B cell (primary cell): ENCODE data around the gene PGAM5. TPM values are rescaled to one million over a fixed set of nuclear protein-coding genes. Genes with fewer than 3 reads are reported as not detected.

ENCODE experiments used
- ATAC-seq: fragments of 200-7000 bp; cut with Tn5 transposase; one replicate; pipeline ENCODE4 v1.10.0; 2021; ENCODE audit warnings: low read depth, mild to moderate bottlenecking, moderate number of reproducible peaks, moderate library complexity
- CTCF ChIA-PET: fragments of 350-600 bp; sonication (Branson Sonifier 250); formaldehyde crosslinking; loops from one replicate; lab custom pipeline; 2021; ENCODE audit warnings: antibody characterized with exemption, inconsistent platforms; lab: Charles Lee
- POLR2A ChIA-PET: fragments of 350-600 bp; sonication (Branson Sonifier 250); formaldehyde crosslinking; loops from one replicate; lab custom pipeline; 2021; ENCODE audit warnings: antibody characterized with exemption; lab: Charles Lee
- DNase-seq: peaks from one replicate; pipeline ENCODE4 v3.0.0; 2013
- H2AFZ ChIP-seq: 2 replicates; pipeline ENCODE4 v1.6.1; 2012; ENCODE audit warnings: mild to moderate bottlenecking, low read depth, low read length; ENCODE audit not compliant: insufficient read depth, poor library complexity, severe bottlenecking
- H3K27ac ChIP-seq, 2 donors: 1 replicate in 1 of 2; 2 replicates in 1 of 2; pipeline ENCODE4 v1.5.1; 2012 to 2013; ENCODE audit warnings: low read length in 2 of 2, mild to moderate bottlenecking in 2 of 2, moderate library complexity in 1 of 2
- H3K27me3 ChIP-seq, 4 experiments: fragments of 200-600 bp in 1 of 4; sonication (generic) in 1 of 4; replicated peaks in 1 of 4; 1 replicate in 2 of 4; 2 replicates in 2 of 4; pipeline versions ENCODE4 v1.6.1 to v1.7.0; 2013 to 2016; ENCODE audit warnings: low read length in 3 of 4, mild to moderate bottlenecking in 2 of 4, mixed read lengths in 1 of 4, moderate library complexity in 1 of 4; ENCODE audit not compliant: insufficient read depth in 4 of 4, control insufficient read depth in 3 of 4; ENCODE audit errors: control extremely low read depth in 1 of 4
- H3K36me3 ChIP-seq, 2 experiments: replicated peaks in 1 of 2; 1 replicate in 1 of 2; 2 replicates in 1 of 2; pipeline versions ENCODE4 v1.6.1 to v1.7.1; 2013; ENCODE audit warnings: low read length in 1 of 2; ENCODE audit not compliant: insufficient read depth in 2 of 2, control insufficient read depth in 1 of 2; ENCODE audit errors: control extremely low read depth in 1 of 2, extremely low read depth in 1 of 2
- H3K4me1 ChIP-seq, 2 donors: fragments of 200-600 bp in 1 of 2; sonication (generic) in 1 of 2; 1 replicate in 1 of 2; 2 replicates in 1 of 2; pipeline versions ENCODE4 v1.5.1 to v1.6.1; 2013 to 2017; ENCODE audit warnings: low read length in 2 of 2; ENCODE audit not compliant: control insufficient read depth in 2 of 2, insufficient read depth in 2 of 2
- H3K4me2 ChIP-seq: replicated peaks from 2 replicates; pipeline ENCODE3; 2012; ENCODE audit warnings: mild to moderate bottlenecking, low read depth, low read length; ENCODE audit not compliant: poor library complexity, severe bottlenecking
- H3K4me3 ChIP-seq, 5 experiments: fragments of 200-600 bp in 1 of 5; sonication (generic) in 1 of 5; 1 replicate in 3 of 5; 2 replicates in 2 of 5; pipeline versions ENCODE4 v1.5.1 to v1.7.0; 2011 to 2016; ENCODE audit warnings: low read length in 4 of 5, mild to moderate bottlenecking in 4 of 5, low read depth in 2 of 5, control low read depth in 1 of 5, moderate library complexity in 1 of 5; ENCODE audit not compliant: insufficient read depth in 1 of 5; ENCODE audit errors: control extremely low read depth in 1 of 5, extremely low read depth in 1 of 5
- H3K79me2 ChIP-seq: fragments of 200-600 bp; sonication (generic); one replicate; pipeline ENCODE4 v1.6.0; 2016; ENCODE audit warnings: low read length; ENCODE audit not compliant: control insufficient read depth, insufficient read depth
- H3K9ac ChIP-seq: fragments of 200-600 bp; sonication (generic); 2 replicates; pipeline ENCODE4 v1.6.1; 2017; ENCODE audit warnings: mild to moderate bottlenecking, low read length, moderate library complexity
- H3K9me3 ChIP-seq, 3 donors: one replicate each; pipeline versions ENCODE4 v1.6.1 to v1.7.1; 2013; ENCODE audit warnings: low read length in 2 of 3; ENCODE audit not compliant: control insufficient read depth in 2 of 3, insufficient read depth in 1 of 3; ENCODE audit errors: control extremely low read depth in 1 of 3
- H4K20me1 ChIP-seq: 2 replicates; pipeline ENCODE4 v1.6.0; 2012; ENCODE audit warnings: mild to moderate bottlenecking, low read length; ENCODE audit not compliant: insufficient read depth, control insufficient read depth, poor library complexity, severe bottlenecking
- H3K27ac Mint-ChIP-seq: one replicate; pipeline ENCODE4 v1.8.0; 2021; ENCODE audit warnings: mixed read lengths
- H3K27me3 Mint-ChIP-seq: one replicate; pipeline ENCODE4 v1.8.0; 2021; ENCODE audit warnings: mixed read lengths
- H3K4me1 Mint-ChIP-seq: one replicate; pipeline ENCODE4 v1.8.0; 2021; ENCODE audit warnings: mixed read lengths
- H3K4me3 Mint-ChIP-seq: one replicate; pipeline ENCODE4 v1.8.0; 2021; ENCODE audit warnings: mixed read lengths
- H3K9me3 Mint-ChIP-seq: one replicate; pipeline ENCODE4 v1.8.0; 2022; ENCODE audit warnings: mixed read lengths; ENCODE audit not compliant: insufficient read depth
- CTCF ChIP-seq: fragments of 200-600 bp; IDR thresholded peaks from one replicate; pipeline ENCODE4 v1.8.0; 2022; ENCODE audit warnings: antibody characterized with exemption, mild to moderate bottlenecking
- EZH2 ChIP-seq: IDR thresholded peaks from 2 replicates; pipeline ENCODE4 v1.6.1; 2012; ENCODE audit warnings: borderline replicate concordance, low read depth, mild to moderate bottlenecking, moderate library complexity, low read length; ENCODE audit not compliant: insufficient read depth, poor library complexity, severe bottlenecking
- WGBS: methylation state at CpG from one replicate; pipeline ENCODE4 v1.1.5; 2013; ENCODE audit warnings: missing lambda C conversion rate; ENCODE audit not compliant: insufficient coverage; 5-methylcytosine and 5-hydroxymethylcytosine counted together
- intact Hi-C: fragments of 100-400 bp; cut with micrococcal nuclease; formaldehyde crosslinking; loops from one replicate; pipeline ENCODE4 v1.10.0; 2022
- polyA plus RNA-seq: library from polyadenylated mRNA; depleted of rRNA; stranded (reverse); fragments of >200 nt; gene quantifications from 2 replicates; pipeline ENCODE4 v1.2.3, GENCODE V29; 2012
- total RNA-seq, 2 donors: library from RNA; stranded (reverse); fragments of 120-200 nt in 1 of 2; gene quantifications; 1 replicate in 1 of 2; 2 replicates in 1 of 2; pipeline versions ENCODE4 v1.2.3 to v1.2.4, GENCODE V29; 2013 to 2022

The PGAM5 gene
- total and polyA plus RNA-seq, 2 donors (not counting 1 experiment from before 2014, with no cell fraction given) = 14.6 to 29.9 TPM

- peaks cover 31% of the 10 kb centered on the region for H4K20me1 ChIP-seq
- Mint-ChIP-seq H3K9me3 (no peaks in the 10 kb centered on the region), H3K4me1 (peaks cover 12% of the 10 kb centered on the region), H3K4me3 (no peak overlapping the region), H3K27ac (no peak overlapping the region), H3K27me3 (no peaks in the 10 kb centered on the region)
- no peak overlapping the region for H2AFZ ChIP-seq
- H3K79me2 ChIP-seq = peaks cover 42% of the 10 kb centered on the region
- no peak overlapping the region for H3K9ac ChIP-seq
- H3K9me3 ChIP-seq = no peaks in the 10 kb centered on the region
- H3K36me3 ChIP-seq = peaks cover 2 to 83% of the 10 kb centered on the region in 2 experiments
- no peak for TF ChIP-seq EZH2
- TF ChIP-seq CTCF = no peak
- H3K4me1 ChIP-seq = peaks cover 4 to 6% of the 10 kb centered on the region in 2 donors
- intact Hi-C loops = no loop called here
- DNase-seq (no peak), ATAC-seq (no peak)
- H3K27ac ChIP-seq = no peak overlapping the region
- ChIA-PET CTCF (no interaction called here), POLR2A (no interaction called here)
- no peaks in the 10 kb centered on the region for H3K27me3 ChIP-seq
- 98% methylated on average over 5 of the region's 6 CpGs for WGBS
- no peak overlapping the region for H3K4me2 ChIP-seq
- no peak overlapping the region for H3K4me3 ChIP-seq
Measured at GRCh38 chr12:132740313-132740646, 29.6 kb downstream of the PGAM5 start.

- no peak overlapping the region for H3K4me2 ChIP-seq
- no peaks in the 10 kb centered on the region for H3K27me3 ChIP-seq
- Mint-ChIP-seq H3K4me3 (no peak overlapping the region), H3K27ac (no peak overlapping the region), H3K4me1 (peaks cover 12% of the 10 kb centered on the region), H3K27me3 (no peaks in the 10 kb centered on the region), H3K9me3 (no peaks in the 10 kb centered on the region)
- no peak overlapping the region for H2AFZ ChIP-seq
- H3K9me3 ChIP-seq = no peaks in the 10 kb centered on the region
- ATAC-seq (no peak), DNase-seq (no peak)
- peaks cover 2 to 84% of the 10 kb centered on the region in 2 experiments for H3K36me3 ChIP-seq
- WGBS = 97% methylated on average over 3 of the region's 11 CpGs
- H3K4me1 ChIP-seq = peaks cover 4 to 6% of the 10 kb centered on the region in 2 donors
- no peak overlapping the region for H3K27ac ChIP-seq
- no peak overlapping the region for H3K4me3 ChIP-seq
- no peak overlapping the region for H3K9ac ChIP-seq
- H3K79me2 ChIP-seq = peaks cover 43% of the 10 kb centered on the region
- intact Hi-C loops = no loop called here
- TF ChIP-seq CTCF = no peak
- ChIA-PET CTCF (no interaction called here), POLR2A (no interaction called here)
- peaks cover 35% of the 10 kb centered on the region for H4K20me1 ChIP-seq
Measured at GRCh38 chr12:132740652-132741051, 30.0 kb downstream of the PGAM5 start.
